Endodermal cell (in vitro differentiated cells): ENCODE measurements around the gene BNC2. TPM values are rescaled to one million over a fixed set of nuclear protein-coding genes. Genes with fewer than 3 reads are reported as not detected.
A peak's percentile ranks its signal among the peaks of the same experiment; 100 is the strongest.

Source experiments
- DNase-seq: peaks from one replicate; pipeline ENCODE4 v3.0.0-alpha.2; 2017
- H3K27ac ChIP-seq: 2 replicates; pipeline ENCODE4 v1.5.1; 2013; ENCODE audit warnings: mild to moderate bottlenecking, low read depth, low read length, moderate library complexity
- H3K27me3 ChIP-seq: 2 replicates; pipeline ENCODE4 v1.6.1; 2013; ENCODE audit warnings: mild to moderate bottlenecking, low read length, moderate library complexity; ENCODE audit not compliant: insufficient read depth, control insufficient read depth, poor library complexity, severe bottlenecking
- H3K36me3 ChIP-seq: 2 replicates; pipeline ENCODE4 v1.7.0; 2013; ENCODE audit warnings: mild to moderate bottlenecking, low read length, moderate library complexity; ENCODE audit not compliant: control insufficient read depth, insufficient read depth
- H3K4me1 ChIP-seq: one replicate; pipeline ENCODE4 v1.7.0; 2013; ENCODE audit warnings: low read length; ENCODE audit not compliant: control insufficient read depth, insufficient read depth
- H3K4me3 ChIP-seq: 2 replicates; pipeline ENCODE4 v1.5.1; 2013; ENCODE audit warnings: mild to moderate bottlenecking, low read length, moderate library complexity
- H3K9ac ChIP-seq: 2 replicates; pipeline ENCODE4 v1.6.1; 2013; ENCODE audit warnings: mild to moderate bottlenecking, low read length, moderate library complexity; ENCODE audit not compliant: poor library complexity, severe bottlenecking; ENCODE audit errors: extremely low read depth
- H3K9me3 ChIP-seq: 2 replicates; pipeline ENCODE4 v1.6.1; 2013; ENCODE audit warnings: mild to moderate bottlenecking, low read length, moderate library complexity; ENCODE audit not compliant: control insufficient read depth
- H3K27ac Mint-ChIP-seq: 2 replicates; pipeline ENCODE4 v1.8.0; 2020; ENCODE audit warnings: mixed read lengths
- H3K27me3 Mint-ChIP-seq: 2 replicates; pipeline ENCODE4 v1.8.0; 2021; ENCODE audit warnings: mild to moderate bottlenecking, mixed read lengths; ENCODE audit not compliant: insufficient read depth
- H3K36me3 Mint-ChIP-seq: 2 replicates; pipeline ENCODE4 v1.8.0; 2020; ENCODE audit warnings: low read depth, mixed read lengths
- H3K4me1 Mint-ChIP-seq: 2 replicates; pipeline ENCODE4 v1.8.0; 2020; ENCODE audit warnings: mixed read lengths
- H3K4me3 Mint-ChIP-seq: 2 replicates; pipeline ENCODE4 v1.8.0; 2020; ENCODE audit warnings: mild to moderate bottlenecking, moderate library complexity, mixed read lengths
- H3K9me3 Mint-ChIP-seq: 2 replicates; pipeline ENCODE4 v1.8.0; 2020; ENCODE audit warnings: mild to moderate bottlenecking, mixed read lengths
- whole genome bisulfite sequencing, 2 experiments: methylation state at CpG; one replicate each; pipeline versions ENCODE4 v1.1.5 to v1.1.7; 2013; ENCODE audit warnings: missing lambda C conversion rate in 2 of 2, mixed read lengths in 1 of 2; ENCODE audit not compliant: insufficient coverage in 1 of 2, insufficient read length in 1 of 2; 5-methylcytosine and 5-hydroxymethylcytosine counted together
- total RNA-seq, 2 donors: library from RNA; stranded (reverse); fragmentation: NEBNext Ultra II Directional in 1 of 2; extraction: Animal tissue kit (Norgen Biotek cat#: 25700) in 1 of 2; gene quantifications; 2 replicates in 1 of 2; 3 replicates in 1 of 2; pipeline ENCODE4 v1.2.1, GENCODE V29; 2021
- TF ChIP-seq, protein P1 (sequence below): fragments of 200-600 bp; sonication (generic); conservative IDR thresholded peaks from 2 replicates; pipeline ENCODE4 v1.5.0; 2021; ENCODE audit warnings: antibody characterized with exemption, mild to moderate bottlenecking

The BNC2 gene
- total RNA-seq, 2 donors from 2014 or later, result 3.0 to 10.5 TPM

- Histone ChIP-seq H3K9me3 (no peaks in the 10 kb centered on the region), H3K27ac (peak overlapping the region; percentile 67), H3K9ac (peak overlapping the region; percentile 6), H3K4me1 (peaks cover 6% of the 10 kb centered on the region), H3K27me3 (no peaks in the 10 kb centered on the region), H3K4me3 (no peak overlapping the region), H3K36me3 (no peaks in the 10 kb centered on the region)
- Mint-ChIP-seq H3K27me3 (no peaks in the 10 kb centered on the region), H3K4me1 (peaks cover 28% of the 10 kb centered on the region), H3K36me3 (no peaks in the 10 kb centered on the region), H3K9me3 (no peaks in the 10 kb centered on the region), H3K4me3 (peak overlapping the region; percentile 34), H3K27ac (peak overlapping the region; percentile 39)
- TF ChIP-seq, protein P1, sequence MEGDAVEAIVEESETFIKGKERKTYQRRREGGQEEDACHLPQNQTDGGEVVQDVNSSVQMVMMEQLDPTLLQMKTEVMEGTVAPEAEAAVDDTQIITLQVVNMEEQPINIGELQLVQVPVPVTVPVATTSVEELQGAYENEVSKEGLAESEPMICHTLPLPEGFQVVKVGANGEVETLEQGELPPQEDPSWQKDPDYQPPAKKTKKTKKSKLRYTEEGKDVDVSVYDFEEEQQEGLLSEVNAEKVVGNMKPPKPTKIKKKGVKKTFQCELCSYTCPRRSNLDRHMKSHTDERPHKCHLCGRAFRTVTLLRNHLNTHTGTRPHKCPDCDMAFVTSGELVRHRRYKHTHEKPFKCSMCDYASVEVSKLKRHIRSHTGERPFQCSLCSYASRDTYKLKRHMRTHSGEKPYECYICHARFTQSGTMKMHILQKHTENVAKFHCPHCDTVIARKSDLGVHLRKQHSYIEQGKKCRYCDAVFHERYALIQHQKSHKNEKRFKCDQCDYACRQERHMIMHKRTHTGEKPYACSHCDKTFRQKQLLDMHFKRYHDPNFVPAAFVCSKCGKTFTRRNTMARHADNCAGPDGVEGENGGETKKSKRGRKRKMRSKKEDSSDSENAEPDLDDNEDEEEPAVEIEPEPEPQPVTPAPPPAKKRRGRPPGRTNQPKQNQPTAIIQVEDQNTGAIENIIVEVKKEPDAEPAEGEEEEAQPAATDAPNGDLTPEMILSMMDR, result no peak
- DNase-seq, result peak; percentile 73
- 11 to 56% methylated on average over 2 to 10 of the region's 12 CpGs for WGBS, 2 experiments
Observed at GRCh38 chr9:16704116-16705110, 166.1 kb downstream of the BNC2 start.

DNA sequence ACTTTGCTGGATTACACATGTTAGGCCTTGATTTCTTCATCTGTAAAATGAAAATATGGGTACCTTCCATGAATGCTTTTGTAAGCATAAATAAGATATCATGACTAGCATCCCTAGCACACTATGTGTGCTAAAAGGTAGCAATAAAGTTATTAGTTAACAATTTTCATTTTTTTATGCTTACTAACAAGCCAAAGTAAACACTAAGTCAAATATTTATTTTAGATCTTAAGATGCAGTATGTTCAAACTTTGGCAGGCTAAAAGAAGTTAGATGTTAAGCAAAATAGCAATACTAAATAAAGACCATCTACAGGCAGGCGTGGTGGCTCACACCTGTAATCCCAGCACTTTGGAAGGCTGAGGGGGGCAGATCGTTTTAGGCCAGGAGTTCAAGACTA, 169.1 kb downstream of the BNC2 start:
- H3K9me3 Mint-ChIP-seq, result no peaks in the 10 kb centered on the region
- no peak overlapping the region for H3K4me3 ChIP-seq
- no peaks in the 10 kb centered on the region for H3K27me3 Mint-ChIP-seq
- H3K9me3 ChIP-seq, result no peaks in the 10 kb centered on the region
- no peaks in the 10 kb centered on the region for H3K36me3 ChIP-seq
- no peak for DNase-seq
- no peaks in the 10 kb centered on the region for H3K27me3 ChIP-seq
- WGBS, 2 experiments, result 48 to 50% methylated on average over 2 of the region's 2 CpGs
- no peaks in the 10 kb centered on the region for H3K36me3 Mint-ChIP-seq
- H3K4me1 Mint-ChIP-seq, result peaks cover 15% of the 10 kb centered on the region
- no peak overlapping the region for H3K27ac Mint-ChIP-seq
- no peak overlapping the region for H3K4me3 Mint-ChIP-seq
- H3K27ac ChIP-seq, result no peak overlapping the region
- H3K4me1 ChIP-seq, result peaks cover 6% of the 10 kb centered on the region
- TF ChIP-seq, protein P1, result no peak
- H3K9ac ChIP-seq, result no peak overlapping the region

DNA sequence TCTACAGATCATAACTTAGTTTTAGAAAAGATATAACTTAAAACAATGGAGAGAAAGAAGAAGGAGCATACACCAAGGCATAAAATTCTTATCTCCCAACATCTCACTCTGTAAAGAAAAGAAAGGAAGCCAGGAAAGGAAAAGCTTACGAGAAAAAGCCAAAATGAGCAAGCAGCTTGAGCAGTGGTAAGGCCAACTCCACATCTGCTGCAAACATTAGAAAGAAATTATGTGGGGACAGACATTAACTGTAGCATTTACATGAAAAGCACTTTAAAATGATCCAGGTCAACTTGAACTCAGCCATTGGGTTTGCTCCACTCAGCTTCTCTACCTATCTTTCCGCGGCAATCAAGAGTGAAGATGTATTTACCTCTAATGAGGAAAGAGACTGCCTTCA, 176.9 kb downstream of the BNC2 start:
- Mint-ChIP-seq H3K27ac (no peak overlapping the region), H3K36me3 (no peaks in the 10 kb centered on the region), H3K27me3 (no peaks in the 10 kb centered on the region), H3K4me3 (no peak overlapping the region), H3K4me1 (peaks cover 17% of the 10 kb centered on the region), H3K9me3 (no peaks in the 10 kb centered on the region)
- no peak overlapping the region for H3K27ac ChIP-seq
- H3K4me1 ChIP-seq, result no peaks in the 10 kb centered on the region
- no peak overlapping the region for H3K9ac ChIP-seq
- no peak for DNase-seq
- no peaks in the 10 kb centered on the region for H3K27me3 ChIP-seq
- WGBS, 2 experiments, result 80 to 95% methylated on average over 1 to 3 of the region's 3 CpGs
- TF ChIP-seq, protein P1, result no peak
- H3K4me3 ChIP-seq, result no peak overlapping the region
- no peaks in the 10 kb centered on the region for H3K36me3 ChIP-seq
- no peaks in the 10 kb centered on the region for H3K9me3 ChIP-seq
